Kidney (tissue), 14 donors: ENCODE data around the gene STK31. TPM values are rescaled to one million over a fixed set of nuclear protein-coding genes. Genes with fewer than 3 reads are reported as not detected.
"Not testable (repeated sequence)": the region's sequence is repeated elsewhere in the genome, so short reads cannot be mapped to it uniquely, and the experiment has no call there.

Source experiments
- DNase-seq, 5 donors: peaks; one replicate each; pipeline ENCODE4 v3.0.0-alpha.2; 2013 to 2020
- FAIRE-seq: peaks from 2 replicates; lab custom pipeline; 2012; peaks lifted over from hg19 to GRCh38; lab: Jason Lieb, UNC
- H3K27ac ChIP-seq, 2 donors: one replicate each; pipeline ENCODE4 v1.7.0; 2013; ENCODE audit warnings: low read depth in 2 of 2, low read length in 2 of 2, inconsistent platforms in 1 of 2
- H3K27me3 ChIP-seq: one replicate; pipeline ENCODE4 v1.7.1; 2013; ENCODE audit warnings: low read length, inconsistent platforms; ENCODE audit not compliant: control insufficient read depth, insufficient read depth
- H3K36me3 ChIP-seq, 3 donors: one replicate each; pipeline versions ENCODE4 v1.7.0 to v1.7.1; 2013; ENCODE audit warnings: low read length in 3 of 3, control low read depth in 1 of 3, inconsistent platforms in 1 of 3; ENCODE audit not compliant: insufficient read depth in 3 of 3, control insufficient read depth in 2 of 3
- H3K4me1 ChIP-seq, 3 donors: one replicate each; pipeline versions ENCODE4 v1.7.0 to v1.7.1; 2013; ENCODE audit warnings: low read length in 3 of 3, inconsistent platforms in 1 of 3, low read depth in 1 of 3; ENCODE audit not compliant: control insufficient read depth in 2 of 3, insufficient read depth in 2 of 3
- H3K4me3 ChIP-seq, 3 donors: one replicate each; pipeline versions ENCODE4 v1.7.0 to v1.8.1; 2013; ENCODE audit warnings: low read length in 3 of 3, control low read depth in 1 of 3, inconsistent platforms in 1 of 3
- H3K9ac ChIP-seq, 3 donors: one replicate each; pipeline versions ENCODE4 v1.7.0 to v1.7.1; 2013; ENCODE audit warnings: low read length in 3 of 3, control low read depth in 1 of 3, inconsistent platforms in 1 of 3
- H3K9me3 ChIP-seq, 3 donors: one replicate each; pipeline versions ENCODE4 v1.7.0 to v1.7.1; 2013; ENCODE audit warnings: low read length in 3 of 3, control low read depth in 1 of 3, inconsistent platforms in 1 of 3; ENCODE audit not compliant: control insufficient read depth in 2 of 3, insufficient read depth in 1 of 3
- CTCF ChIP-seq: IDR thresholded peaks from 3 replicates; pipeline ENCODE4 v1.5.1; 2012; ENCODE audit warnings: mild to moderate bottlenecking, moderate library complexity, borderline replicate concordance; ENCODE audit not compliant: insufficient read depth; ENCODE audit errors: extremely low read depth
- intact Hi-C: fragments of 100-400 bp; cut with DNase I; formaldehyde crosslinking; loops from one replicate; pipeline ENCODE4 v1.11.1; 2022
- polyA plus RNA-seq: library from polyadenylated mRNA; stranded (reverse); fragments of 350-450 nt; fragmentation: Illumina TruSeq; extraction: RNeasy Lipid Tissue Mini Kit (QIAGEN cat#74804); gene quantifications from one replicate; pipeline ENCODE4 v1.2.3, GENCODE V29; 2014; ENCODE audit warnings: low read depth, low replicate concordance; ENCODE audit not compliant: insufficient read depth
- total RNA-seq: library from RNA; stranded (reverse); fragmentation: NEBNext Ultra II Directional; extraction: Animal tissue kit (Norgen Biotek cat#: 25700); gene quantifications from one replicate; pipeline ENCODE4 v1.2.1, GENCODE V29; 2021
- donor health status: control.
- donor health status: control.
- donor health status: control.
- donor health status: control.
- donor health status: control.
- donor health status: DM: yes; HTN: yes; CAD: no.
- donor health status: Normal renal cell carcinoma (clear cell type).

The STK31 gene
- total and polyA plus RNA-seq, 2 donors from 2014 or later: 0.15 to 0.44 TPM

GRCh38 chr7:23724113-23724512 is 14.1 kb downstream of the STK31 start:
- FAIRE-seq, H3K9me3 ChIP-seq, H3K4me1 ChIP-seq, H3K27ac ChIP-seq, H3K36me3 ChIP-seq, H3K4me3 ChIP-seq, H3K9ac ChIP-seq, intact Hi-C loops, H3K27me3 ChIP-seq: not testable (repeated sequence)
- DNase-seq: peak in 3 of 5 donors; percentile 17 to 39 (median 35)

GRCh38 chr7:23742051-23742450 is 32.0 kb downstream of the STK31 start:
- H3K9ac ChIP-seq: no peak overlapping the region
- H3K36me3 ChIP-seq: no peaks in the 10 kb centered on the region
- no peak for FAIRE-seq
- TF ChIP-seq CTCF: no peak
- no peaks in the 10 kb centered on the region for H3K4me1 ChIP-seq
- no peaks in the 10 kb centered on the region for H3K27me3 ChIP-seq
- no peak overlapping the region for H3K27ac ChIP-seq
- no peak overlapping the region for H3K4me3 ChIP-seq
- DNase-seq: no peak
- H3K9me3 ChIP-seq: peaks cover 0 to 22% (median 0%) of the 10 kb centered on the region in 3 donors
- intact Hi-C loops: no loop called here

- no peak overlapping the region for H3K4me3 ChIP-seq
- DNase-seq: no peak
- intact Hi-C loops: no loop called here
- no peak for TF ChIP-seq CTCF
- no peak overlapping the region for H3K9ac ChIP-seq
- H3K36me3 ChIP-seq: no peaks in the 10 kb centered on the region
- FAIRE-seq: no peak
- no peak overlapping the region for H3K27ac ChIP-seq
- H3K9me3 ChIP-seq: peaks cover 0 to 22% (median 0%) of the 10 kb centered on the region in 3 donors
- no peaks in the 10 kb centered on the region for H3K4me1 ChIP-seq
- H3K27me3 ChIP-seq: no peaks in the 10 kb centered on the region
Measured at GRCh38 chr7:23743226-23743625, 33.2 kb downstream of the STK31 start.

- DNase-seq: no peak
- intact Hi-C loops: no loop called here
- H3K27ac ChIP-seq: no peak overlapping the region
- no peaks in the 10 kb centered on the region for H3K27me3 ChIP-seq
- H3K36me3 ChIP-seq: no peaks in the 10 kb centered on the region
- no peak overlapping the region for H3K9ac ChIP-seq
- FAIRE-seq: peak; percentile 82
- H3K4me1 ChIP-seq: no peaks in the 10 kb centered on the region
- no peak overlapping the region for H3K4me3 ChIP-seq
- H3K9me3 ChIP-seq: peaks cover 0 to 22% (median 0%) of the 10 kb centered on the region in 3 donors
- no peak for TF ChIP-seq CTCF
Measured at GRCh38 chr7:23746629-23747028, 36.6 kb downstream of the STK31 start.
